HEK293 (cell line): Measurements from ENCODE around the gene ZNF587.

ENCODE experiments used
- CTCF ChIP-seq: fragments of 450-650 bp; formaldehyde crosslinking; IDR thresholded peaks from 2 replicates; pipeline ENCODE4 v1.5.1; 2016; ENCODE audit warnings: missing biosample characterization, missing genetic modification characterization
- GLIS1 ChIP-seq: fragments of 450-650 bp; formaldehyde crosslinking; IDR thresholded peaks from 2 replicates; pipeline ENCODE4 v1.5.1; 2016; ENCODE audit warnings: missing biosample characterization, missing genetic modification characterization
- REPIN1 ChIP-seq: fragments of 450-650 bp; formaldehyde crosslinking; IDR thresholded peaks from 2 replicates; pipeline ENCODE4 v1.5.1; 2017; ENCODE audit warnings: missing biosample characterization, missing genetic modification characterization, low read depth
- SETDB1 ChIP-seq: IDR thresholded peaks from one replicate; pipeline ENCODE4 v1.6.1; 2017; ENCODE audit warnings: mild to moderate bottlenecking, low read length, moderate library complexity, mixed read lengths; ENCODE audit not compliant: insufficient read length
- ZBTB20 ChIP-seq: fragments of 450-650 bp; formaldehyde crosslinking; IDR thresholded peaks from 2 replicates; pipeline ENCODE4 v1.5.1; 2016; ENCODE audit warnings: missing biosample characterization, missing genetic modification characterization
- ZFP3 ChIP-seq: fragments of 450-650 bp; formaldehyde crosslinking; IDR thresholded peaks from 2 replicates; pipeline ENCODE4 v1.5.1; 2016; ENCODE audit warnings: low read depth, missing biosample characterization, missing genetic modification characterization
- ZNF18 ChIP-seq: fragments of 450-650 bp; formaldehyde crosslinking; IDR thresholded peaks from 2 replicates; pipeline ENCODE4 v1.5.1; 2016; ENCODE audit warnings: missing biosample characterization, missing genetic modification characterization
- ZNF571 ChIP-seq: fragments of 450-650 bp; formaldehyde crosslinking; IDR thresholded peaks from 2 replicates; pipeline ENCODE4 v1.5.0; 2017; ENCODE audit warnings: missing biosample characterization, missing genetic modification characterization
- ZNF580 ChIP-seq: fragments of 450-650 bp; formaldehyde crosslinking; IDR thresholded peaks from 2 replicates; pipeline ENCODE4 v1.5.1; 2016; ENCODE audit warnings: missing biosample characterization, missing genetic modification characterization
- ZNF707 ChIP-seq: fragments of 450-650 bp; formaldehyde crosslinking; IDR thresholded peaks from 2 replicates; pipeline ENCODE4 v1.5.1; 2016; ENCODE audit warnings: missing biosample characterization, missing genetic modification characterization

- TF ChIP-seq REPIN1 (no peak), ZNF18 (tag by site-specific recombination) (no peak), CTCF (tag by site-specific recombination) (0 out of 2 replicates have a peak, but pooled peaks have one; percentile 0), ZNF580 (tag by site-specific recombination) (no peak), GLIS1 (tag by site-specific recombination) (no peak), ZBTB20 (tag by site-specific recombination) (no peak), ZNF707 (tag by site-specific recombination) (no peak), ZNF571 (tag by site-specific recombination) (no peak), ZFP3 (tag by site-specific recombination) (no peak), SETDB1 (no peak)
Measured at GRCh38 chr19:57815247-57816075, 34.2 kb upstream of the ZNF587 start.
